HG03066 (cell line): ENCODE data around the gene SYNPR.

ENCODE experiments used
- ATAC-seq: cut with Tn5 transposase; IDR thresholded peaks from one replicate; pipeline ENCODE4 v1.9.1; 2021; ENCODE audit warnings: low read depth; ENCODE audit not compliant: unreplicated experiment

Gene SYNPR

GRCh38 chr3:63370094-63370493 is 92.0 kb downstream of the SYNPR start:
- ATAC-seq, result no peak

GRCh38 chr3:63383040-63383439 is 104.9 kb downstream of the SYNPR start:
- no peak for ATAC-seq

GRCh38 chr3:63384382-63384781 is 106.3 kb downstream of the SYNPR start:
- ATAC-seq, result no peak

GRCh38 chr3:63385629-63386028 is 107.5 kb downstream of the SYNPR start:
- ATAC-seq, result no peak

- no peak for ATAC-seq
Measured at GRCh38 chr3:63386568-63386967, 108.5 kb downstream of the SYNPR start.

- no peak for ATAC-seq
Measured at GRCh38 chr3:63387568-63387967, 109.5 kb downstream of the SYNPR start.

- ATAC-seq, result no peak
Measured at GRCh38 chr3:63390710-63391230, 112.7 kb downstream of the SYNPR start.

GRCh38 chr3:63395960-63396359 is 117.9 kb downstream of the SYNPR start:
- no peak for ATAC-seq

- no peak for ATAC-seq
Measured at GRCh38 chr3:63400246-63400860, 122.2 kb downstream of the SYNPR start.

GRCh38 chr3:63405882-63406281 is 127.8 kb downstream of the SYNPR start:
- ATAC-seq, result no peak

- ATAC-seq, result no peak
Measured at GRCh38 chr3:63413523-63413922, 135.4 kb downstream of the SYNPR start.

GRCh38 chr3:63414607-63415006 is 136.5 kb downstream of the SYNPR start:
- no peak for ATAC-seq

- ATAC-seq, result no peak
Measured at GRCh38 chr3:63429905-63430304, 151.8 kb downstream of the SYNPR start.

GRCh38 chr3:63430875-63431274 is 152.8 kb downstream of the SYNPR start:
- no peak for ATAC-seq

GRCh38 chr3:63437858-63438257 is 159.8 kb downstream of the SYNPR start:
- no peak for ATAC-seq

- no peak for ATAC-seq
Measured at GRCh38 chr3:63438826-63439371, 160.8 kb downstream of the SYNPR start.

GRCh38 chr3:63441262-63441661 is 163.2 kb downstream of the SYNPR start:
- ATAC-seq, result no peak

GRCh38 chr3:63442918-63443317 is 164.8 kb downstream of the SYNPR start:
- ATAC-seq, result no peak

GRCh38 chr3:63450023-63450422 is 171.9 kb downstream of the SYNPR start:
- ATAC-seq, result no peak

GRCh38 chr3:63450634-63451363 is 172.7 kb downstream of the SYNPR start:
- ATAC-seq, result no peak

GRCh38 chr3:63456901-63457300 is 178.8 kb downstream of the SYNPR start:
- no peak for ATAC-seq

GRCh38 chr3:63458405-63458804 is 180.3 kb downstream of the SYNPR start:
- ATAC-seq, result no peak
